Glomerular endothelial cell (primary cell): ENCODE data around the gene RXRB. TPM values are rescaled to one million over a fixed set of nuclear protein-coding genes. Genes with fewer than 3 reads are reported as not detected.

Experiments used
- DNase-seq: peaks from one replicate; pipeline ENCODE4 v3.0.0-alpha.2; 2011; ENCODE audit warnings: low read depth, low spot score; ENCODE audit errors: extremely low read depth
- total RNA-seq: library from RNA; depleted of rRNA; stranded (reverse); fragments of >200 nt; gene quantifications from 2 replicates; pipeline ENCODE4 v1.2.3, GENCODE V29; 2015

The RXRB gene
- total RNA-seq, 1 donor from 2014 or later, result 24.6 TPM

- DNase-seq, result no peak
These were observed 22.7 kb downstream of the RXRB start for GRCh38 chr6:33177552-33178446.

- DNase-seq, result no peak
These were observed 23.6 kb downstream of the RXRB start for GRCh38 chr6:33176906-33177305.

- no peak for DNase-seq
These were observed 24.9 kb downstream of the RXRB start for GRCh38 chr6:33175436-33176069.

GRCh38 chr6:33174784-33175183, 25.7 kb downstream of the RXRB start:
- no peak for DNase-seq

- DNase-seq, result no peak
These were observed 26.8 kb downstream of the RXRB start for GRCh38 chr6:33173535-33174180.

- DNase-seq, result no peak
These were observed 27.6 kb downstream of the RXRB start for GRCh38 chr6:33172688-33173534.

GRCh38 chr6:33171880-33172687, 28.4 kb downstream of the RXRB start:
- DNase-seq, result no peak

- no peak for DNase-seq
These were observed 29.2 kb downstream of the RXRB start for GRCh38 chr6:33171016-33171879.

GRCh38 chr6:33170176-33171015, 30.1 kb downstream of the RXRB start:
- no peak for DNase-seq

GRCh38 chr6:33169291-33170175, 30.9 kb downstream of the RXRB start:
- no peak for DNase-seq

GRCh38 chr6:33168639-33169038, 31.8 kb downstream of the RXRB start:
- DNase-seq, result no peak

GRCh38 chr6:33168284-33168601, 32.2 kb downstream of the RXRB start:
- no peak for DNase-seq

- no peak for DNase-seq
These were observed 32.8 kb downstream of the RXRB start for GRCh38 chr6:33167374-33168283.

- DNase-seq, result no peak
These were observed 33.7 kb downstream of the RXRB start for GRCh38 chr6:33166811-33167210.

- no peak for DNase-seq
These were observed 34.1 kb downstream of the RXRB start for GRCh38 chr6:33166363-33166762.

GRCh38 chr6:33165581-33166258, 34.7 kb downstream of the RXRB start:
- no peak for DNase-seq
